ENCODE measurements around the gene CNN2. TPM values are rescaled to one million over a fixed set of nuclear protein-coding genes. Genes with fewer than 3 reads are reported as not detected.
A peak's percentile ranks its signal among the peaks of the same experiment; 100 is the strongest.

The CNN2 gene
- total RNA-seq, 1 experiment from 2014 or later = 151 TPM

DNA sequence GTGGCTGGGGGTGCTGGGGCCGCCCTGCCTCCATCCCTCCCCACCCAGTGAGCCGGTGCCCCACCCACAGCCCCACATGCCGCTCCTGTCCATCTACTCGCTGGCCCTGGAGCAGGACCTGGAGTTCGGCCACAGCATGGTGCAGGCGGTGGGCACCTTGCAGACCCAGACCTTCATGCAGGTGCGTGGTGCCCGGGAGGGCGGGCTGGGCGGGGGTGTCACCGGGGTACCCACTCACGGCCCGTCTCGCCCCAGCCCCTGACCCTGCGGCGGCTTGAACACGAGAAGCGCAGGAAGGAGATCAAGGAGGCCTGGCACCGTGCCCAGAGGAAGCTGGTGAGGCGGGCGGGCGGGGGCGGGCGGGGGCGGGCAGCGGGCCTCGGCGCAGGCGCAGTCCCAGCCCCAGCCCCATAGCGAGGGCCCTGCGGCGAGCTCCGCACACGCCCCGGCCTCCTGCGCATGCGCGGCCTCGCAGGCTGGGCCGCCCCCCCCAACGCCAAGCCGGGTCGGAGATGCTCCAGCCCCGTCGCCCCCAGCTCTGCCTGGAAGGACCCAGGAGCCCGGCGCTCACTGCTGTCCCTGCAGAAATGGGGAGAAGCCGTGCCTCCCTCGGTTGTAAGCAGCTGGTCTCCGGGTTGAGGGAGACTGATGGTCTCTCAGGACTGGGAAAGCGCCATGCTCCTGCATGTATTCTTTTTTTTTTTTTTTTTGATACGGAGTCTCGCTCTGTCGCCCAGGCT lies 48.3 kb downstream of the CNN2 start:
- BruUV-seq (replicated peaks) = no TSS peak
- no peaks in the 10 kb centered on the region for H3K4me1 Mint-ChIP-seq (ENCODE audit: low read depth, unreplicated experiment)
- H3K9me3 Mint-ChIP-seq (ENCODE audit: low read depth, unreplicated experiment) = no peaks in the 10 kb centered on the region
- TF ChIP-seq, protein P1, sequence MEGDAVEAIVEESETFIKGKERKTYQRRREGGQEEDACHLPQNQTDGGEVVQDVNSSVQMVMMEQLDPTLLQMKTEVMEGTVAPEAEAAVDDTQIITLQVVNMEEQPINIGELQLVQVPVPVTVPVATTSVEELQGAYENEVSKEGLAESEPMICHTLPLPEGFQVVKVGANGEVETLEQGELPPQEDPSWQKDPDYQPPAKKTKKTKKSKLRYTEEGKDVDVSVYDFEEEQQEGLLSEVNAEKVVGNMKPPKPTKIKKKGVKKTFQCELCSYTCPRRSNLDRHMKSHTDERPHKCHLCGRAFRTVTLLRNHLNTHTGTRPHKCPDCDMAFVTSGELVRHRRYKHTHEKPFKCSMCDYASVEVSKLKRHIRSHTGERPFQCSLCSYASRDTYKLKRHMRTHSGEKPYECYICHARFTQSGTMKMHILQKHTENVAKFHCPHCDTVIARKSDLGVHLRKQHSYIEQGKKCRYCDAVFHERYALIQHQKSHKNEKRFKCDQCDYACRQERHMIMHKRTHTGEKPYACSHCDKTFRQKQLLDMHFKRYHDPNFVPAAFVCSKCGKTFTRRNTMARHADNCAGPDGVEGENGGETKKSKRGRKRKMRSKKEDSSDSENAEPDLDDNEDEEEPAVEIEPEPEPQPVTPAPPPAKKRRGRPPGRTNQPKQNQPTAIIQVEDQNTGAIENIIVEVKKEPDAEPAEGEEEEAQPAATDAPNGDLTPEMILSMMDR (IDR thresholded peaks at IDR 0.05; ENCODE audit: unreplicated experiment) = no peak
- peak; percentile 84 for DNase-seq
- H3K36me3 Mint-ChIP-seq (ENCODE audit: insufficient read depth, unreplicated experiment) = peaks cover 6% of the 10 kb centered on the region
- intact Hi-C loops (cut with micrococcal nuclease; ENCODE audit: unreplicated experiment) = no loop called here
- H3K27ac Mint-ChIP-seq (ENCODE audit: unreplicated experiment) = no peak overlapping the region
- H3K27me3 Mint-ChIP-seq (ENCODE audit: unreplicated experiment) = no peaks in the 10 kb centered on the region
- CTCF ChIA-PET = interaction anchor here (0.6 to 1.4 kb wide), 3 partner anchors 9 to 195 kb away, joined by 3 to 12 read pairs (median 5); partner anchors contain the start of gene CIRBP
- peak overlapping the region; percentile 41 for H3K4me3 Mint-ChIP-seq (ENCODE audit: low read depth, unreplicated experiment)

GRCh38 chr19:1076046-1076386 lies 49.6 kb downstream of the CNN2 start:
- peaks cover 6% of the 10 kb centered on the region for H3K36me3 Mint-ChIP-seq (ENCODE audit: insufficient read depth, unreplicated experiment)
- peak overlapping the region; percentile 24 for H3K4me3 Mint-ChIP-seq (ENCODE audit: low read depth, unreplicated experiment)
- no TSS peak for BruUV-seq (replicated peaks)
- H3K27me3 Mint-ChIP-seq (ENCODE audit: unreplicated experiment) = no peaks in the 10 kb centered on the region
- H3K4me1 Mint-ChIP-seq (ENCODE audit: low read depth, unreplicated experiment) = no peaks in the 10 kb centered on the region
- CTCF ChIA-PET = no interaction called here
- TF ChIP-seq, protein P1 (IDR thresholded peaks at IDR 0.05; ENCODE audit: unreplicated experiment) = no peak
- H3K27ac Mint-ChIP-seq (ENCODE audit: unreplicated experiment) = peak overlapping the region; percentile 44
- no peaks in the 10 kb centered on the region for H3K9me3 Mint-ChIP-seq (ENCODE audit: low read depth, unreplicated experiment)
- DNase-seq = no peak
- intact Hi-C loops (cut with micrococcal nuclease; ENCODE audit: unreplicated experiment) = no loop called here

DNA sequence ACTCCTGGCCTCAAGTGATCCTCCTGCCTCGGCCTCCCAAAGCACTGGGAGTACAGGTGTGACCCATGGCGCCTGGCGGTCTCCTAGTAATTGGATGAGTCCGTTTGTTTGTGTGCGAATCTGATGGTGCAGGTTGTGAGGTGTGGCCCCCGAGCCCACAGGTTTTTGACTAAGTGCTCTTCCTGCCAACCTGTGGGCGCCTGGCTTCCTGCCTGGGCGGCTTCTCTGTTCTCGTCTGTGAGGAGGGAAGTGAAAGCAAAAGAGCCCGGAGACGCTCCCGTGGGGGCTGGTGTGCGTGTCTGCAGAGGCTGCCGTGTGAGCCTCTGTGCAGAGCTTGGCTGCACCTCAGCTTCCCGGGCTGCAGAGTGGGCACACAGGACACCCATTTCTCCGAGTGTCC lies 50.5 kb downstream of the CNN2 start:
- CTCF ChIA-PET = no interaction called here
- Mint-ChIP-seq H3K27me3 (ENCODE audit: unreplicated experiment) (no peaks in the 10 kb centered on the region), H3K4me3 (ENCODE audit: low read depth, unreplicated experiment) (no peak overlapping the region), H3K4me1 (ENCODE audit: low read depth, unreplicated experiment) (no peaks in the 10 kb centered on the region), H3K27ac (ENCODE audit: unreplicated experiment) (no peak overlapping the region), H3K36me3 (ENCODE audit: insufficient read depth, unreplicated experiment) (peaks cover 6% of the 10 kb centered on the region), H3K9me3 (ENCODE audit: low read depth, unreplicated experiment) (no peaks in the 10 kb centered on the region)
- DNase-seq = no peak
- intact Hi-C loops (cut with micrococcal nuclease; ENCODE audit: unreplicated experiment) = no loop called here
- TF ChIP-seq, protein P1 (IDR thresholded peaks at IDR 0.05; ENCODE audit: unreplicated experiment) = no peak
- BruUV-seq (replicated peaks) = no TSS peak

DNA sequence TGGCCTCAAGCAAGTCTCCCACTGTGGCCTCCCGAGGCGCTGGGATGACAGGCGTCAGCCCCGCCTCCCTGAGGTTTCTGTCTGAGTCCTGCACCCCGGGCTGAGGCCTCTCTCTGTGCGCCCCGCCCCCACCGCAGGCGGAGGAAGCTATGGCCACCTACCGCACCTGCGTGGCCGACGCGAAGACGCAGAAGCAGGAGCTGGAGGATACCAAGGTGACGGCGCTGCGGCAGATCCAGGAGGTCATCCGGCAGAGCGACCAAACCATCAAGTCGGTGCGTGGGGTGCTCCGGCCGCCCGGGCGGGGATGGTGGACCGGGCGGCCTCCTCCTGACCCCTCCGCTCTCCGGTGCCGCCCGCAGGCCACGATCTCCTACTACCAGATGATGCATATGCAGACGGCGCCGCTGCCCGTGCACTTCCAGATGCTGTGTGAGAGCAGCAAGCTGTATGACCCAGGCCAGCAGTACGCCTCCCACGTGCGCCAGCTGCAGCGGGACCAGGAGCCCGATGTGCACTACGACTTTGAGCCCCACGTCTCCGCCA lies 53.2 kb downstream of the CNN2 start:
- H3K27me3 Mint-ChIP-seq (ENCODE audit: unreplicated experiment) = no peaks in the 10 kb centered on the region
- CTCF ChIA-PET = no interaction called here
- no peak for DNase-seq
- no peak overlapping the region for H3K4me3 Mint-ChIP-seq (ENCODE audit: low read depth, unreplicated experiment)
- TF ChIP-seq, protein P1 (IDR thresholded peaks at IDR 0.05; ENCODE audit: unreplicated experiment) = no peak
- peaks cover 8% of the 10 kb centered on the region for H3K36me3 Mint-ChIP-seq (ENCODE audit: insufficient read depth, unreplicated experiment)
- H3K4me1 Mint-ChIP-seq (ENCODE audit: low read depth, unreplicated experiment) = no peaks in the 10 kb centered on the region
- intact Hi-C loops (cut with micrococcal nuclease; ENCODE audit: unreplicated experiment) = no loop called here
- no TSS peak for BruUV-seq (replicated peaks)
- H3K9me3 Mint-ChIP-seq (ENCODE audit: low read depth, unreplicated experiment) = no peaks in the 10 kb centered on the region
- no peak overlapping the region for H3K27ac Mint-ChIP-seq (ENCODE audit: unreplicated experiment)
